GM12873 (cell line): ENCODE data around the gene KLHL26.
A peak's percentile ranks its signal among the peaks of the same experiment; 100 is the strongest.

Experiments used
- TF ChIP-seq, protein P1 (sequence below): IDR thresholded peaks from 2 replicates; pipeline ENCODE4 v1.5.1; 2012; ENCODE audit warnings: low read depth, mild to moderate bottlenecking, moderate library complexity, low read length, control low read depth; ENCODE audit not compliant: insufficient read depth; ENCODE audit errors: missing control alignments

KLHL26 gene

DNA sequence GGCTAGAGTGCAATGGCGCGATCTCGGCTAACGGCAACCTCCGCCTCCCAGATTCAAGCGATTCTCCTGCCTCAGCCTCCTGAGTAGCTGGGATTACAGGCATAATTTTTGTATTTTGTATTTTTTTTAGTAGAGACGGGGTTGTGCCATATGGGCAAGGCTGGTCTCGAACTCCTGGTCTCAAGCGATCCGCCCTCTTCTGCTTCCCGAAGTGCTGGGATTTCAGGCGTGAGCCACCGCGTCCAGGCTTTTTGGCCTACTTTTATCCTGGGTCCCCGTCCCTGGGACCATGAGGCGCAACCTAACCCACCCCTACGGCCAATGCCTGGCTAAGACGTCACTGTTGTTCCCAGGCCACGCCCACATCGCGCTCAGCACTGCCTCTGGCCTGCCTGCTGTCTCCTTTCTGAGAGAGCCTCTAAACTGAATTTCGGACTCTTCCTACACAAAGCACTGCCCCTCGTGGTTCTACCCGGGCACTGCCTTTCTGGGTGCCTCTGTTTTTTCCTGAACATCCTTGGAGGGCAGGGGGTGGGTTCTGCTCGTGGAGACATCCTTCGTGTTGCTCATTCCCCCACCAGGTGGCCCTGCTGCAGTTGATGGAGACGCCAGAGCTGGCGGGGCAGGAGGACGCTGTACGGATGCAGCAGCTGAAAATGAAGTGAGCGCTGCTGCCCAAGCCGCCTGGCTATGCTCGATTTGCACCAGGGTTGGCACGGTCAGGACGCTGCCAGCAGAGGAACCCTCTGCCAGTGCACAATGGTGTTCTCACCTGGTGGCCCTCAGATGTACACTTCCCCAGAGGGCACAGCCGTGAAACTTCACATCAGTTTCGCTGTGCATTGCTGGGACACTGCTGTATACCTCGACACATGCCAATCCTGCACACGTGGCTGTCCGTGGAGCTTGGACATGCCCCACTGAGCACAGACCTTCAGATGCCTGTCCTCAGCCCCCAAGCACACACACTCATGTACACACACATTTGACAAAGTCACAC, 46.3 kb upstream of the KLHL26 start:
- TF ChIP-seq, protein P1, sequence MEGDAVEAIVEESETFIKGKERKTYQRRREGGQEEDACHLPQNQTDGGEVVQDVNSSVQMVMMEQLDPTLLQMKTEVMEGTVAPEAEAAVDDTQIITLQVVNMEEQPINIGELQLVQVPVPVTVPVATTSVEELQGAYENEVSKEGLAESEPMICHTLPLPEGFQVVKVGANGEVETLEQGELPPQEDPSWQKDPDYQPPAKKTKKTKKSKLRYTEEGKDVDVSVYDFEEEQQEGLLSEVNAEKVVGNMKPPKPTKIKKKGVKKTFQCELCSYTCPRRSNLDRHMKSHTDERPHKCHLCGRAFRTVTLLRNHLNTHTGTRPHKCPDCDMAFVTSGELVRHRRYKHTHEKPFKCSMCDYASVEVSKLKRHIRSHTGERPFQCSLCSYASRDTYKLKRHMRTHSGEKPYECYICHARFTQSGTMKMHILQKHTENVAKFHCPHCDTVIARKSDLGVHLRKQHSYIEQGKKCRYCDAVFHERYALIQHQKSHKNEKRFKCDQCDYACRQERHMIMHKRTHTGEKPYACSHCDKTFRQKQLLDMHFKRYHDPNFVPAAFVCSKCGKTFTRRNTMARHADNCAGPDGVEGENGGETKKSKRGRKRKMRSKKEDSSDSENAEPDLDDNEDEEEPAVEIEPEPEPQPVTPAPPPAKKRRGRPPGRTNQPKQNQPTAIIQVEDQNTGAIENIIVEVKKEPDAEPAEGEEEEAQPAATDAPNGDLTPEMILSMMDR: no peak

DNA sequence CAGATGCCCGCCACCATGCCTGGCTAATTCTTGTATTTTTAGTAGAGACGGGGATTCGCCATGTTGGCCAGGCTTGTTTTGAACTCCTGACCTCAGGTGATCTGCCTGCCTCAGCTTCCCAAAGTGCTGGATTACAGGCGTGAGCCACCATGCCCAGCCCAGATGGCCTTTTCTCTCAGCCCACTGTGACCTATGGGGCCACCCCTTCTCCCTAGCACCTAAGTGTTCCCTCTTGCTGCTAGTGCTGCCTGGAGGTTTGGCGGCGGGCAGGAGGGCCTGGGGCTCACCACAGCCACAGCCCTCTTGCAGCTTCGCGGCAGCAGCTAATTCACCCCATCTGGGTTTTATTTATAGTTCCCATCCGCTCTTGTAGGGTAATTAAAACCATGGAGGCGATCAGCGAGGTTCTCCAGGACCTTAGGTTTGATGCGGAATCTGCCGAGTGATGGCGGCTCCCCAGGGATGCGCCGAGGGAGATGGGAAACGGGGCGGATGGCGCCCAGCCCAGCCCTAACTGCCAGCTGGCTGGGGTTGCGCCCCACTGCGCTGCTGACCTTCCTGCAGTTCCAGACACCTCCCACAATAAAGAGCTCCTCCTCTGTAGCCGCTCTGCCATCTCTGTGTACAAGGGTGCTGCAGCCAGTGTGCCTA, 45.0 kb upstream of the KLHL26 start:
- TF ChIP-seq, protein P1: no peak

DNA sequence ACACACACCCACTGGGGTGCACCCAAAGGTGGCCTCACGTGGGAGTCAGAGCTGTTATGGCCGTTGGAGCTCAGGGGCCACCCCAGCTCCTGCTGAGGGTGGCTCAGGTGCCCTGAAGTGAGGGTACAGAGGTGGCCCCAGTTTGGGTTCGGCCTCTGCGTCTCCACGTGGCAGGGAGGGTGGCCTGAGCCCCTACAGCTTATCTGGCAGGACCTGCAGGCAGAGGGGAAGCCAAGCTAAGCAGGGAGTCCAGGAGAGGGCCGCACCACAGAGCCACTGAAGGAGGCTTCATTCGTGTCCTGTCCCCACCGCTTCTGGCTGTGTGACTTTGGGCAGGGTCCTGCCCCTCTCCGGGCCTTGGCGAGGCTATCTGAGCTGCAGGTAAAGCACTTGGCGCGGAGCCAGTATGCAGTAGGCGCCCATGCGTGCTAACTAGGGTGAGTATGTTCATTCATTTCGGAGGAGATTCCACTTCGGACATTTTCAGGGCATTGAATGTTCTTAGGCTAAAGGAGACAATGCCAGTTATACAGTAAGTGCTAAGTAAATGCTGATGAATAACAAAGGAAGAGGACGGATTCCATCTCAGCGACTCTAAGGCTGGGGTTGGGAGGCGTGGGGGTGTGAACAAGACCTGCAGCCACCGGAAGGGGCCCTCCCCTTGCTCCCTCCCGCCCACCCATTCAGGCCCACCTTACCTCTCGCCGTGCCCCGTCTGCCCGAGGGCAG, 43.3 kb upstream of the KLHL26 start:
- TF ChIP-seq, protein P1: no peak

DNA sequence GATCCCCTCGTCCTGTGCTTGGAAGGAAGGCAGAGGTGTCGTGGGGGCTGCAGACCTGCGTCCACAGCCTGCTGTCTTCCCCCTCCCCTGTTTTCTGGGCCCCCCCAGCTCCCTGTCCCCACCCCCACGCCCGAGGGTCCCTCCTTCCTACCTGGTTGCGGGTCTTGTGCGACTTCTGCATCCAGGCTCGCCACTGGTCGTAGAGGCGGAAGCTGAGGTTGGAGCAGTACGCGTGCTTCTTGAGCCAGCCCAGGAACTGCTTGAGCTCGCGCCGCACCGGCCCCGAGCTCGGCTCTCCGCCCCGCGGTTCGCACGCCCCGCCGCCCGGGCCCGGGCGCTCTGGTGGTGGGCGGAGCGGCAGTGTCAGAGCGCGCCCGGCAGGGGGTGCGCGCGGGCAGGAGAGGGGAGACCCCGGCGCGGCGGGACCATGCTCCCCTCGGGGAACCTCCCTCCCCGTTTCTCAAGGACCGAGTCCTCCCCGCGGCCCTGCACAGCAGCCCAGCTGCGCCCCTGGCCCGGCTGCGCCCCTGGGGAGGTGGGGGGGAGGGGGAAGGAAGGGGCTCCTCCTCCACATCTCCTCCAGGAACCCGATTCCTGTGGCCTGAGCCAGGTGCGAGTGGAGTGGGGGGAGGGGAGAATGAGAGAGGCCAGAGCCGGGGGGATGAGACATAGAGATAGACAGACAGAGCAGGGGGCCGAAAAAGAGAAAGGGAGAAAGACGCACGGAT, 42.6 kb upstream of the KLHL26 start:
- TF ChIP-seq, protein P1: peak; percentile 83

DNA sequence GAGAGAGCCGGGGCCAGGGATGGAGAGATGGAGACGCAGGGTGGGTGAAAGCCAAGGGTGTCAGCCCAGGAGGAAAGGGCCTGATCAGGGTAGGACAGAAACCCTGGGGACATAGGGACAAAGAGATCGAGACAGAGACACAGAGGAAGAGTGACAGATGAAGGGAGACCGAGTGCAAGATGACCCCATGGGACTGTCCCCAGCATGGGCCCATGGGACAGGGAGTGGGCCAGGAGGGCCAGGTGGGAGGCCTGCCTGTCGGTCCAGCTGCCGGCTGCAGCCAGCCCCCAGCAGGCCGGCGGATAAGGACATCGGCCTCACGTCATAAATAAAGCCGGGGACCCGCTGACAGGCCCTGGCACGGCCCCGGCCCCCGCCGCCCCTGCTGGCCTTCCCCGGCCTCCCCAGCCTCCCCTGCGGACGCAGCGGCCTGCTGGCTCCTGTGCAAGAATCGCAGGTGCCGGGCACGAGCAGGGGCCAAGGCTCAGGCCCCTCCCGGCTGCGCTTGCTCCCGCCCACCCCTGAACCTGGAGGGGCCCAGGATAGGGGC, 41.9 kb upstream of the KLHL26 start:
- TF ChIP-seq, protein P1: no peak

DNA sequence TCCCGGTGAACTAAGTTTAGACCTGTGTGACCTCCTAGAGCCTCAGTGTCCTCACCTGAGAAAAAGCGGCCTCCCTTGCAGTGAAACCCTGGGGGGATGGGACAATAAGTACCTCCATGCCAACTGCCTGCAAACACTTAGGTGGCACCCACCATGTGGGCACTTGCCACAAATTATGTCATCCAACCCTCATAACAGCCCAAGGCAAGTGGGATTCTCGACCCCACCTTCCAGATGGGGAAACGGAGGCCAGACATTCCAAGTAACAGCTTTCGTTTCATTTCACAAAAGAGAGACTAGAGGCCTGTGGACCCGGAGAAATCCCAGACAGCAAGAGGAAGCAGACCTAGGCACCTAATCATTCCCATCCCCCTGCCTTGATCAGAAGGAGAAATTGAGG, 41.4 kb upstream of the KLHL26 start:
- TF ChIP-seq, protein P1: no peak
